COLO829 (cell line): ENCODE data around the gene DPP4.

Experiments
- DNase-seq: peaks from one replicate; pipeline ENCODE4 v3.0.0; 2012; ENCODE audit warnings: low spot score

The DPP4 gene

GRCh38 chr2:162085090-162085891 is 11.3 kb upstream of the DPP4 start:
- peak; percentile 71 for DNase-seq

DNA sequence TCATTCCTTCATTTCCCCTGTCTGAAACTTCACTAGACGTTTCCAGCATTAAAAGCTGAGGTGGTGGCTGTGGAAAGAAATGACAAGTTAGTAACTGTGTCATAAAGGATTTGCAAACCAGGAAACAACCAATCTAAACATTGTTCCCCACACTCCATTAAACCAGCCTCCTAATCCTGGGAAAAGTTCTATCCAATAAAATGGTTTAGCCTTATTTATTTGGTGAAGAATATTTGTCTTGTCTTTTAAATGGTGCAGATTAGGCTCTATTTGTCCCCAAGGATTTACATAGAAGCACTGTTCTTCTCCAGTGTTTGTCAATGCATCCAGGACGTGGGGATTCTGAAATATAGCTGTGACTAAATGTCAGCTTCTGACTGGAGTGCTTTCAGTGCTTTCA is 10.5 kb upstream of the DPP4 start:
- no peak for DNase-seq

DNA sequence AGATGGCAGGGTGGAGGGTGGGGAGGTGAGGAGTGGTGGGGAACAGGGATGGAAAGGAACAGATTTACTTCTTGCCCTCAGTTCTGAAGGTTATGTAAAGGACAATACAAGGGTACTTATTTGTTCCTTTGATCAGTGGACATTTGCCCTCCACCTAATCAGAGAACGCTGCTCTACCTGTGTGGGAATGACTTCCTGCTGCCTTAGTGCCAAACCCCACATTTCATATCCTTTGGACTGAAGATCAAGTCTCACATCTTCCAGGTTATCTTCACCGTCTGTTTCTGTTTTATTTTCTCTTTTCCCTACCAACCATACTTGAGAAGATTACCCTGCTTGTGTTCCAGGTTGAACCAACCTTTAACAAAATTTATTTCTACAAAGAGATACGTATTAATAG is 8.7 kb upstream of the DPP4 start:
- DNase-seq: no peak

- no peak for DNase-seq
Observed at GRCh38 chr2:162082036-162082435, 8.0 kb upstream of the DPP4 start.

DNA sequence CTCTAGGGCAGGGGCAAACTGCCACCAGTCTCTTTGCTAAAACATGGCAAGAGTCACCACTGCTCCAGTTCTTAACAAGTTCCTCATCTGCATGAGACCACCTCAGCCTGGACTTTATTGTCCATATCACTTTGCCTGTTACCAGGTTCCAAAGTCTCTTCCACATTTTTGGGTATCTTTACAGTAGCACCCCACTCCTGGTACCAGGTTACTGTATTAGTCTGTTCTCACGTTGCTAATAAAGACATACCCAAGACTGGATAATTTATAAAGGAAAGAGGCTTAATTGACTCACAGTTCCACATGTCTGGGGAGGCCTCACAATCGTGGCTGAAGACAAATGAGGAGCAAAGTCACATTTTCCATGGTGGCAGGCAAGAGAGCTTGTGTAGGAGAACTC is 5.5 kb upstream of the DPP4 start:
- no peak for DNase-seq

GRCh38 chr2:162075689-162076132 is 1.7 kb upstream of the DPP4 start:
- DNase-seq: no peak

DNA sequence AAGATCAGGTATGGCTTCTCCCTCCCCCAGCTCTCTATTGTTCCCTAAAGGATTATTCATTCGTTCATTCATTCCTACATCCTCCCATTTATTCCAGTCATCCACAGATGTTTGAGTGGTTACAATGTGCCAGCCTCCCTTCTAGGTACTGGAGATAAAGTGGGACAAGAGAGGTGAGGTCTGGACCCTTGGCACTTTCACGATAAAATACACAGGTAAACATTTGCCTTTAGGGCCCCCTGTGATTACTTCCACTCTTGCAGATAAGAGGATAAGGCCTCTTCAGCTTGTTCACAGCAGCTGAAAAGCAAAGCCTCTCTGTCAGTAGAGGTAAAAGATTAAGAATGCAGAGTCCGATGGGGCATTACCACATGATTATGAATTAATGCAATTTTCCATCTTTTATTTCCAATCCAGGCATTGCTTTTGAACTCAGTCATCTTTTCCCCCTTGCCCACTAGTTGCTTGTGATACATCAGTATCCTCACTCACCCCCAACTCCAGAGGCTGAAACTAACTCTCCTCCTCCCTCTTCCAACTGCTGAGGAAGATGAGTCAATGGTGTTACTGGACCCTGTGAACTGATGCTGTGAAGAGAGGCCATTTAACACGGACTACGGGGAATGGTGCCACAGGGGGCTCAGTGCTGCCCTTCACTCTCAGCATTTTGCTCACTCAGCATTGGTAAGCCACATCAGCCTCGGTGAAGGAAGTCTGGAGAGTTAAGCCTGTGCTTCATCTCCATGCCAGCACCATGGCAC is 1.1 kb upstream of the DPP4 start:
- DNase-seq: no peak

DNA sequence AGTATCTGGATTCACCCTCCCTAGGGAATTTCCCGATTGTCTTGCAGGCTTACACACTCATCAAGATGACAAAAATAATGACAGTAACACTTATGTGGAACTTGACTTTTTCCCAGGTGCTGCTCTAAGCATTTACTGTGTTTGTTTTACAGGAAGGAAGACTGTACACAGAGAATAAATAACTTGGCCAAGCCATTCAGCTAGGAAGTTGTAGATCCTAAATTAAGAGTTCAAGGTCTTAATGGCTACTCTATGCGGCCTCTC is 549 bp upstream of the DPP4 start:
- DNase-seq: no peak

- DNase-seq: no peak
Observed at GRCh38 chr2:162072976-162073887, 783 bp downstream of the DPP4 start.

GRCh38 chr2:162072181-162072702 is 1.8 kb downstream of the DPP4 start:
- DNase-seq: peak; percentile 56

DNA sequence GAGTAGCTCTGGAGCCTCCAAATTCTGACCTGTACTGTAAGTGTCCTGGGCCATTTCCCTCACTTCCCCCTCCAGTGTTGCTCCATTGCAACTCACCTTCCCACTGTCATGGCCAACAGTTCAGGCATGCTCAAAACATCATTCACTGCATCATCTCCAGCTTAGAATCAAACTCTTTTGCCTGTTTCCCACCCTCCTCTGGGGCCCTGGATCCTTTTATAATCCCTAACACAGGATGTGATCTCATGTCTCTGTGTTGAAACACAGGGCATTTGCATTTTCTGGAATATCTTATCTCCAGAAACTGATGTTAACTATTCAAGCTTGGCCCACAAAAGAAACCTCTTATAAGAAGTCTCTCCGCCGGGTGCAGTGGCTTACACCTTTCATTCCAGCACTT is 3.0 kb downstream of the DPP4 start:
- no peak for DNase-seq

- DNase-seq: no peak
Observed at GRCh38 chr2:162070228-162070936, 3.6 kb downstream of the DPP4 start.

- peak; percentile 53 for DNase-seq
Observed at GRCh38 chr2:162069267-162069903, 4.6 kb downstream of the DPP4 start.

DNA sequence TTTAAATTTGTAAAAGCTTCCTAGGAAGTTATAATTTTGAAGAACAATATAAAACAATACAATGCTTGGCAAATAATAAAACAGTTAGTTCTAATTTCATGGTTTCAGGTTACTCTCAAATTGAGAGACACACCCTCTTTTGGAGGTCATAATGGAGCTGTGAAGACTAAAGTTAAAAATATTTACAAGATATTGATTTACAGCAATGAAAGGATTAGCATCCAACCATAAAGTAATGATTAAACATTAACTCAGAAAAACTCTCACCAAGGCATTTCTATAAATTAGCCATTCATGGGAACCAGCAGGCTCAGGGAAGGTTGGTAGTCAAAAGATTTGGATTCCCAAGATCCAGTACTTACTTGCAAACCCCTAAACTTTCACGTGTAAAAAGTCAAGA is 6.4 kb downstream of the DPP4 start:
- no peak for DNase-seq

- DNase-seq: no peak
Observed at GRCh38 chr2:162065767-162066166, 8.2 kb downstream of the DPP4 start.

- DNase-seq: no peak
Observed at GRCh38 chr2:162063899-162064298, 10.1 kb downstream of the DPP4 start.

DNA sequence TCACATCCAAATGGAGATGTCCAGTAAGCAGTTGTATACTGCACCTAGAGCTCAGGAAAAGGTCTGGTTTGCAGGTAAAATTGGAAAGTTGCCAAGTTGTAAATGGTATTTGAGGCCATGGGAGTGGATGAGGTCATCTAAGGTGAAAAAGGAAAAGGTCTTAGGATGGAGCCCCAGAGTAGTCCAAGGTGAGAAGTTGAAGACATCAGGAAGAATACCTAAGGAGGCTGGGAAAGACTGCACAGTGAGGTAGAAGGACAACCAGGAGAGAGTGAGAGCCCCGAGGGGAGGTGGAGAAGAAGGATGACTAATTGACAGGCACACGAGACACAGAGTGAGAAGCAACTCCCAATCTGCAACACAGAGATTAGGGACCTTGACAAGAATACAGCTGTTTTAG is 10.7 kb downstream of the DPP4 start:
- DNase-seq: no peak

DNA sequence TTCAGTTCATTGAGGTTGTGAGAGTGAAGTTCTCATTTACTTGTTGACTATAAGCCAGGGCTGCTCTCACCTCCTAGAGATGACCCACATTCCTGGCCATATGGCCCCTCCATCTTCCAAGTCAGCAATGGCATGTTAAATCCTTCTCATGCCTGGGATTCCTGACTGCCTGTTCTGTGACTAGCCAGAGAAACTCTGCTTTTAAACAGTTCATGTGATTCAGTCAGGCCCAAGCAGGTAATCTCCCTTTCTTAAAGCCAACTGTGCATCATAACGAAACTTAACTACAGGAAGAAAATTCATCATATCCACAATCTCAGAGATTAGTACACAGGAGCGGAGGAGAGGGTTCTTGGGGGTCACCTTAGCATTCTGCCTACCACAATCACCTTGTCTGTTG is 11.5 kb downstream of the DPP4 start:
- DNase-seq: no peak

DNA sequence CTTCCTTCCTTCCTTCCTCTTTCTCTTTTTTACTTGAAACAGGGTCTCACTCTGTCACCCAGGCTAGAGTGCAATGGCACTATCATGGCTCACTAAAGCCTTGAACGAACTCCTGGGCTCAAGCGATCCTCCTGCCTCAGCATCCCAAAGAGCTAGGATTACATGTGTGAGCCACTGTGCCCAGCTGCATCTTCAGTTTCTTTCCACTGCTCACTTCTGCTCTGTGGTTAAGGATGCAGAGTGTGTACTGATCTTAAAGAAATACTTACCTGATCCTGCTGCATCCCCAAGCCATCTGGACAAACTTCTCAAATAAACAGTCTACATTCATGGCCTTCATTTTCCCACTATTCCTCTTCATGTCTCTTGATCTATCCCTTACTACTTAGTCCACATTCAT is 13.0 kb downstream of the DPP4 start:
- no peak for DNase-seq

GRCh38 chr2:162060532-162060931 is 13.5 kb downstream of the DPP4 start:
- DNase-seq: no peak

DNA sequence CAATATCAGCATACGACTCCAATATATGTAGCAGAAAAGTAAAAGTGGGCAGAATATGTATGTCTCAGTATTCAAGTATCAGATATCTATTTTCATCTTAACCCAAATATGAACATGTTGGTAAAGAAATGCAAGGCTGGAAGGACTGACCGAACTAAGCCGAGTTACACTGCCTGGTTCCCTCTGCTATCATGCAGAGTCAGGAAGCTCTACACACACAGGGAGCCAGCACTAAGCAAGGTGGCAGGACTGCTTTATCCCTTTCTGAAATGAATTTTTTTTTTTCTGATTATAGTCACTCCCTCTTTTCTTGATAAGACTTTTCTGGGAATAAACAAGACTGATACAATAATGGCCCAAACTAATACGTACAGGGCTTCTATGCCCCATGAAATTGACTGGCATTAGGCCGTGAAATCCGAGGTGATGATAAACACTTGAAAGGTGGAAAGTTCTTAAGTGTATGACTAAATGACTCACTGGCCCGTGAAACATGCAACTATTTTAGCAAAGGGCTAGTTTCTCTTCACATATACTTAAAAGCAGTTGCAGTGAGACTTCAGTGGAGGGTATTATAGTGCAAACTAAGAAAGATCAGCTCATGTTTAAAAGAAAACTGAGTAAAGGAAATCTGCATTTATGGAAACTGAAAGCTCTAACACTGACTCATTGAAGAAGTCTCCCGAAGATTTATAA is 14.9 kb downstream of the DPP4 start:
- DNase-seq: peak; percentile 36
